Tibial nerve (tissue), 4 donors: ENCODE data around the gene RANBP17. TPM values are rescaled to one million over a fixed set of nuclear protein-coding genes. Genes with fewer than 3 reads are reported as not detected.

ENCODE experiments used
- DNase-seq, 2 donors: peaks; one replicate each; pipeline ENCODE4 v3.0.0-alpha.2; 2019; ENCODE audit warnings: low spot score in 2 of 2
- H3K27ac ChIP-seq, 4 donors: fragments of 200-600 bp; sonication (generic) in 3 of 4; one replicate each; pipeline ENCODE4 v1.5.1; 2017 to 2019; ENCODE audit warnings: mild to moderate bottlenecking in 1 of 4
- H3K27me3 ChIP-seq, 2 donors: fragments of 200-600 bp; sonication (generic) in 1 of 2; one replicate each; pipeline versions ENCODE4 v1.5.1 to v1.6.0; 2017 to 2019
- H3K36me3 ChIP-seq, 3 donors: fragments of 200-600 bp; sonication (generic); one replicate each; pipeline ENCODE4 v1.5.1; 2018 to 2019
- H3K4me1 ChIP-seq, 4 donors: fragments of 200-600 bp; sonication (generic) in 3 of 4; one replicate each; pipeline ENCODE4 v1.5.1; 2017 to 2019
- H3K4me3 ChIP-seq, 4 donors: fragments of 200-600 bp; sonication (generic) in 3 of 4; one replicate each; pipeline ENCODE4 v1.5.1; 2017 to 2019; ENCODE audit warnings: mild to moderate bottlenecking in 1 of 4, moderate library complexity in 1 of 4
- H3K9me3 ChIP-seq, 4 donors: fragments of 200-600 bp; sonication (generic) in 3 of 4; one replicate each; pipeline ENCODE4 v1.5.1; 2017 to 2019
- EP300 ChIP-seq, 2 donors: sonication (generic); formaldehyde crosslinking; IDR thresholded peaks; one replicate each; pipeline ENCODE4 v1.6.1; 2017; ENCODE audit warnings: antibody characterized with exemption in 2 of 2, mild to moderate bottlenecking in 1 of 2
- POLR2A ChIP-seq, 2 donors: fragments of 450-650 bp; IDR thresholded peaks; one replicate each; pipeline ENCODE4 v1.6.1; 2017; ENCODE audit warnings: antibody characterized with exemption in 2 of 2, mild to moderate bottlenecking in 2 of 2, moderate library complexity in 2 of 2
- WGBS, 2 donors: methylation state at CpG; one replicate each; pipeline ENCODE4 v1.1.5; 2018; 5-methylcytosine and 5-hydroxymethylcytosine counted together
- total RNA-seq, 4 donors: library from RNA; depleted of rRNA; stranded (reverse); fragments of >200 nt; gene quantifications; one replicate each; pipeline ENCODE4 v1.1.0, GENCODE V29; 2016
- TF ChIP-seq, protein P1 (sequence below), 5 experiments: fragments of 200-600 bp in 3 of 5; fragments of 450-650 bp in 2 of 5; sonication (generic) in 3 of 5; IDR thresholded peaks; one replicate each; pipeline ENCODE4 v1.5.1; 2016 to 2019; ENCODE audit warnings: antibody characterized with exemption in 5 of 5, mild to moderate bottlenecking in 3 of 5, moderate library complexity in 2 of 5

Gene RANBP17
- 10 to 100 TPM; 10.8 to 34.5 (median 17.6) TPM for total RNA-seq

DNA sequence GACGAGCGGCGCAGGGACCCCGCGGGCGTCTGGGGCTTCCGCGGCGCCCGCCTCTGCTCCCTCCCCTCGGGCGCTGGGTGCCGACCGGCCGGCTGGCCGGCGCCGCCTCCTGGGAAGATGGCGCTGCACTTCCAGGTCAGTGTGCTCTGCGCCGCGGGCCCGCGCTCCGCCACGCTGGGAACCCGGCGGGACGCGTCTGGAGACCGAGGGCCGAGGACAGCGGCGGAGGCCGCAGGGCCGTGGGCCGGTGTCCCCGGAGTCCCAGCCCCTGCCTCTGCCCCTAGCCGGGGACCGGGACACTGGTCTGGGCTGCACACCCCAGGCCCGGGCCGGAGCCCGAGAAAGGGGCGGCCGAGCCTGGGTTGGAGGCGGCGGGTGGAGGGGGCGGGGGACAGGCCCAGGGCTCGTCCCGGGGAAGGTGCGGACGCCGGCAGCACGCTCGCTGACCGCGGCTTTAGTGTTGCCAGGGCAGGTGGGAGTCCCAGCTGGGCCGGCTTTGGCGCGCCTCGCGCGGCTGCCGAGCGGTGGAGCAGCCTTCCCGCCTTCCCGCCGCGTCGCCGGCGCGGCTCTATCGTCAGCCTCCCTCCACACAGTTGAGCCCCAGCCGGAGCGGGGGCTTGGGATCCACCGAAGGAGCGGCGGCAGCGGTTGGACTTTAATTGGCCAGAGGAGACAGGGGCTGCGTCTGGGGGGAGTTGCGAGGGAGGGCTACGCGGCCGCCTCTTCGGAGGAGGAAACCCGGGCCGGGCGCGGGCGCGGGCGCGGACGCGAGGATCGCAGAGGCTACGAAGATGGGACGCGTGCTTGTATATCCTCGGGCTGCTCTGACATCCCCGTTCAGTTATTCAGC, at the start of gene RANBP17:
Gene RANBP17 (plus strand): TSS at position 102 of the 850 bp plus-strand sequence.
- peak within 1 kb of the TSS; percentile 33 to 64 (median 44) for H3K4me3 ChIP-seq
- no peaks in the 10 kb centered on the region for H3K36me3 ChIP-seq
- peaks cover 0 to 16% of the 10 kb centered on the region in 2 donors for H3K27me3 ChIP-seq
- H3K4me1 ChIP-seq = peaks cover 0 to 7% (median 0%) of the 10 kb centered on the region in 4 donors
- TF ChIP-seq, protein P1, sequence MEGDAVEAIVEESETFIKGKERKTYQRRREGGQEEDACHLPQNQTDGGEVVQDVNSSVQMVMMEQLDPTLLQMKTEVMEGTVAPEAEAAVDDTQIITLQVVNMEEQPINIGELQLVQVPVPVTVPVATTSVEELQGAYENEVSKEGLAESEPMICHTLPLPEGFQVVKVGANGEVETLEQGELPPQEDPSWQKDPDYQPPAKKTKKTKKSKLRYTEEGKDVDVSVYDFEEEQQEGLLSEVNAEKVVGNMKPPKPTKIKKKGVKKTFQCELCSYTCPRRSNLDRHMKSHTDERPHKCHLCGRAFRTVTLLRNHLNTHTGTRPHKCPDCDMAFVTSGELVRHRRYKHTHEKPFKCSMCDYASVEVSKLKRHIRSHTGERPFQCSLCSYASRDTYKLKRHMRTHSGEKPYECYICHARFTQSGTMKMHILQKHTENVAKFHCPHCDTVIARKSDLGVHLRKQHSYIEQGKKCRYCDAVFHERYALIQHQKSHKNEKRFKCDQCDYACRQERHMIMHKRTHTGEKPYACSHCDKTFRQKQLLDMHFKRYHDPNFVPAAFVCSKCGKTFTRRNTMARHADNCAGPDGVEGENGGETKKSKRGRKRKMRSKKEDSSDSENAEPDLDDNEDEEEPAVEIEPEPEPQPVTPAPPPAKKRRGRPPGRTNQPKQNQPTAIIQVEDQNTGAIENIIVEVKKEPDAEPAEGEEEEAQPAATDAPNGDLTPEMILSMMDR (IDR thresholded peaks at IDR 0.05) = no peak
- TF ChIP-seq POLR2A (IDR thresholded peaks at IDR 0.05) (no peak), EP300 (IDR thresholded peaks at IDR 0.05) (no peak)
- peaks cover 0 to 31% (median 5%) of the 10 kb centered on the region in 4 donors for H3K9me3 ChIP-seq
- H3K27ac ChIP-seq = peak within 1 kb of the TSS in 1 of 4 donors; percentile 14
- 0 to 5% methylated on average over 29 to 30 of the region's 102 CpGs for whole genome bisulfite sequencing, 2 donors
- no peak for DNase-seq

DNA sequence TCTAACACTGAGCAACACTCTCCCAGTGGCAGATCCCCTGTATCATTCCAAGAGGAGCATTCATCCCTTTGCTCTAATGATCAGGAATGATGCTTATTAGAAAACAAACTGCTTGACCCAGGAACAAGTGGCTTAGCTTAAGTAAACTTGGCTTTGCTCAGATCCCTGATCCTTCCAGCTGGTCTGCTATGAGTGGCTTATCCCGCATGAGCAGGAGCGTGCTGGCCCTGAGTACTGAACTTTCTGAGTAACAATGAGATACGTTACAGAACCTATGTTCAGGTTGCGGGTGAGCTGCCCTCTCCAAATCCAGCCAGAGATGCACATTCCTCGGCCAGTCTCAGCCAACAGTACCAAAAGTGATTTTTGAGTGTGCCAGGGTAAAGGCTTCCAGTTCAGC, 48.6 kb upstream of the RANBP17 start:
- DNase-seq = no peak
- no peaks in the 10 kb centered on the region for H3K36me3 ChIP-seq
- 91 to 93% methylated on average over 5 of the region's 5 CpGs for WGBS, 2 donors
- H3K4me1 ChIP-seq = no peaks in the 10 kb centered on the region
- no peak overlapping the region for H3K27ac ChIP-seq
- no peak overlapping the region for H3K4me3 ChIP-seq
- no peaks in the 10 kb centered on the region for H3K9me3 ChIP-seq
- no peaks in the 10 kb centered on the region for H3K27me3 ChIP-seq
- no peak for TF ChIP-seq EP300 (IDR thresholded peaks at IDR 0.05)
- no peak for TF ChIP-seq POLR2A (IDR thresholded peaks at IDR 0.05)
- TF ChIP-seq, protein P1 (IDR thresholded peaks at IDR 0.05) = no peak

DNA sequence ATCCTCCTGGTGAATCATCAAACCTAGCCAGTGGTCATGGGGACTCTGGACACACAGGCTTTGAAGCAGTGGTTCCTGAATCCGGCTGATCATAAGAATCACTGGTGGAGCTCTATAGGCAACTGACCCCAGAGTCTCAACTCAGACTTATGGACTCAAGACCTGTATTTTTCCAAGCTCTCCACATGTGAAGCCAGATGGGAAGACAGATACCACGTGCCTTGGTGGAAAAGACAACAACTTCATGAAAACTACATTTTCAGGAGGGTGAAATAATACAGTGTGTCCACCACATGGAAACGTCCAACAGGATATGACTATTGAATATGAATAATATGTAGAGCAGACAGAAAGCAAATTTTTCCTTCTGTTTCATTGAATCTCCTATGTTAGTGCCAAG, 44.6 kb upstream of the RANBP17 start:
- Histone ChIP-seq H3K9me3 (no peaks in the 10 kb centered on the region), H3K27ac (no peak overlapping the region), H3K27me3 (no peaks in the 10 kb centered on the region), H3K36me3 (no peaks in the 10 kb centered on the region), H3K4me3 (no peak overlapping the region), H3K4me1 (no peaks in the 10 kb centered on the region)
- TF ChIP-seq EP300 (IDR thresholded peaks at IDR 0.05) (no peak), POLR2A (IDR thresholded peaks at IDR 0.05) (no peak)
- TF ChIP-seq, protein P1 (IDR thresholded peaks at IDR 0.05) = no peak
- DNase-seq = no peak
- WGBS, 2 donors = 76 to 84% methylated on average over 3 of the region's 3 CpGs

DNA sequence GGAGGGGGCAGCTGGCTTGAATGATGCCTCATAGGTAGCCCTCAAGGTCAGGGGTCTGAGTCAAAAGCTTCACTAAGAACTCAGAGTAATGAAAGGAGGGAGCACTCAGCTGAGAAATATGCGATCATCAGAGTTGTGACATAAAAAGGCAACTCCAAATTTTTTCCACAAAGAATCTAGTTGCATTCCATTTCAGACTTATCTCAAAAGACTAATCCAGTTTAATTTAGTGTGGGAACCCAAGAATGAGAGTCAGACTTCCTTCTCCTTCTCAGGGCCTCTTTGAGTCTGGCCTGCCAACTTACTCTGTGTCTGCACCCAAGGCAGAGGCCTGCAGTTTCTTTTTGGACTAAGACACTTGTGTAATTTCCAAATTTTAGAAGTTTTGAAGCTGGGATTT, 43.6 kb upstream of the RANBP17 start:
- 49 to 63% methylated on average over 1 of the region's 1 CpG for WGBS, 2 donors
- Histone ChIP-seq H3K4me3 (no peak overlapping the region), H3K27ac (no peak overlapping the region), H3K4me1 (no peaks in the 10 kb centered on the region), H3K27me3 (no peaks in the 10 kb centered on the region), H3K9me3 (no peaks in the 10 kb centered on the region), H3K36me3 (no peaks in the 10 kb centered on the region)
- no peak for DNase-seq
- TF ChIP-seq, protein P1 (IDR thresholded peaks at IDR 0.05) = no peak
- TF ChIP-seq POLR2A (IDR thresholded peaks at IDR 0.05) (no peak), EP300 (IDR thresholded peaks at IDR 0.05) (no peak)

DNA sequence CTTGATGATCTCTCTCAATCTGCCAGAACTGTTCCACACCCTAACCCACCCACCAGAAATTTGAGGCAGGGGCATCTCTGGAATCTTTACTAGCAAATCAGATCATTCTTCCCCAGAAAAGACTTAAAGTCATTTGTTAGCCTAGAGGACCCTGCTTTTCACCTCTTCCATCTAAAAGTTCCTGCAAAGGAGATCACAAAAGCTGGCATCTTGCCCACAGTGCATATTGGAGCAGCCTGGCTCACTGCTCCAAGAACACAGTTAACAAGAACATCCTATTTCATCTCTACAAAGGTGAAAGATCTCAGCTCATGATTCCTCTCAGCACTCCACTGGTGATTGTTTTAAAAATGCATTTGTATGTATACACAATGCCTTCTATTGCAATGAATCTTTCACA, 42.0 kb upstream of the RANBP17 start:
- H3K36me3 ChIP-seq = no peaks in the 10 kb centered on the region
- no peaks in the 10 kb centered on the region for H3K9me3 ChIP-seq
- no peak for TF ChIP-seq POLR2A (IDR thresholded peaks at IDR 0.05)
- TF ChIP-seq, protein P1 (IDR thresholded peaks at IDR 0.05) = no peak
- TF ChIP-seq EP300 (IDR thresholded peaks at IDR 0.05) = no peak
- no peak overlapping the region for H3K27ac ChIP-seq
- no peak overlapping the region for H3K4me3 ChIP-seq
- peak in 1 of 2 donors; percentile 11 for DNase-seq
- H3K27me3 ChIP-seq = no peaks in the 10 kb centered on the region
- H3K4me1 ChIP-seq = no peaks in the 10 kb centered on the region
